ENCODE measurements around the gene ZNF662.

The ZNF662 gene

GRCh38 chr3:42875325-42876151, 30.4 kb upstream of the ZNF662 start, which contains the start of gene CYP8B1:
CYP8B1 (minus strand) TSS chr3:42875879; CDS start chr3:42875816, 63 bp downstream.
- H3K4me3 ChIP-seq (ENCODE audit: low read depth, low read length): no peak within 1 kb of the TSS
- in situ Hi-C loops (cut with HindIII; ENCODE audit: low pct_ligation_motif_present, low sequenced_read_pairs): no loop called here
- H3K27me3 ChIP-seq (replicated peaks): no peaks in the 10 kb centered on the region
- H3K27ac ChIP-seq: no peak within 1 kb of the TSS
- DNase-seq: no peak
- no peak for TF ChIP-seq CTCF (IDR thresholded peaks at IDR 0.05; ENCODE audit: low read depth, low read length, missing control alignments)
- H3K36me3 ChIP-seq (replicated peaks): no peaks in the 10 kb centered on the region

- Histone ChIP-seq H3K4me3 (ENCODE audit: low read depth, low read length) (no peak overlapping the region), H3K36me3 (replicated peaks) (no peaks in the 10 kb centered on the region), H3K27ac (no peak overlapping the region), H3K27me3 (replicated peaks) (no peaks in the 10 kb centered on the region)
- no peak for DNase-seq
- in situ Hi-C loops (cut with HindIII; ENCODE audit: low pct_ligation_motif_present, low sequenced_read_pairs): no loop called here
- no peak for TF ChIP-seq CTCF (IDR thresholded peaks at IDR 0.05; ENCODE audit: low read depth, low read length, missing control alignments)
Observed at GRCh38 chr3:42876401-42876800, 29.5 kb upstream of the ZNF662 start.

GRCh38 chr3:42876940-42877720, 28.8 kb upstream of the ZNF662 start:
- in situ Hi-C loops (cut with HindIII; ENCODE audit: low pct_ligation_motif_present, low sequenced_read_pairs): no loop called here
- Histone ChIP-seq H3K36me3 (replicated peaks) (no peaks in the 10 kb centered on the region), H3K27ac (no peak overlapping the region), H3K4me3 (ENCODE audit: low read depth, low read length) (no peak overlapping the region), H3K27me3 (replicated peaks) (no peaks in the 10 kb centered on the region)
- TF ChIP-seq CTCF (IDR thresholded peaks at IDR 0.05; ENCODE audit: low read depth, low read length, missing control alignments): no peak
- no peak for DNase-seq

GRCh38 chr3:42877881-42878280, 28.1 kb upstream of the ZNF662 start:
- no peak for DNase-seq
- no peak overlapping the region for H3K4me3 ChIP-seq (ENCODE audit: low read depth, low read length)
- in situ Hi-C loops (cut with HindIII; ENCODE audit: low pct_ligation_motif_present, low sequenced_read_pairs): no loop called here
- H3K27ac ChIP-seq: no peak overlapping the region
- no peaks in the 10 kb centered on the region for H3K36me3 ChIP-seq (replicated peaks)
- H3K27me3 ChIP-seq (replicated peaks): no peaks in the 10 kb centered on the region
- no peak for TF ChIP-seq CTCF (IDR thresholded peaks at IDR 0.05; ENCODE audit: low read depth, low read length, missing control alignments)

GRCh38 chr3:42880183-42880582, 25.8 kb upstream of the ZNF662 start:
- Histone ChIP-seq H3K27ac (no peak overlapping the region), H3K36me3 (replicated peaks) (no peaks in the 10 kb centered on the region), H3K27me3 (replicated peaks) (peaks cover 3% of the 10 kb centered on the region), H3K4me3 (ENCODE audit: low read depth, low read length) (peak overlapping the region; percentile 64)
- TF ChIP-seq CTCF (IDR thresholded peaks at IDR 0.05; ENCODE audit: low read depth, low read length, missing control alignments): no peak
- DNase-seq: no peak
- in situ Hi-C loops (cut with HindIII; ENCODE audit: low pct_ligation_motif_present, low sequenced_read_pairs): no loop called here

Data from brain microvascular endothelial cell (primary cell).